Epithelial cell of prostate (primary cell): ENCODE results near the gene SPTB.

Source experiments
- DNase-seq: peaks from one replicate; pipeline ENCODE4 v3.0.0-alpha.2; 2011; ENCODE audit warnings: low read depth, low spot score
- H3K27ac ChIP-seq: fragments of 450-650 bp; 2 replicates; pipeline ENCODE4 v1.5.1; 2017; ENCODE audit warnings: mild to moderate bottlenecking

SPTB gene

DNA sequence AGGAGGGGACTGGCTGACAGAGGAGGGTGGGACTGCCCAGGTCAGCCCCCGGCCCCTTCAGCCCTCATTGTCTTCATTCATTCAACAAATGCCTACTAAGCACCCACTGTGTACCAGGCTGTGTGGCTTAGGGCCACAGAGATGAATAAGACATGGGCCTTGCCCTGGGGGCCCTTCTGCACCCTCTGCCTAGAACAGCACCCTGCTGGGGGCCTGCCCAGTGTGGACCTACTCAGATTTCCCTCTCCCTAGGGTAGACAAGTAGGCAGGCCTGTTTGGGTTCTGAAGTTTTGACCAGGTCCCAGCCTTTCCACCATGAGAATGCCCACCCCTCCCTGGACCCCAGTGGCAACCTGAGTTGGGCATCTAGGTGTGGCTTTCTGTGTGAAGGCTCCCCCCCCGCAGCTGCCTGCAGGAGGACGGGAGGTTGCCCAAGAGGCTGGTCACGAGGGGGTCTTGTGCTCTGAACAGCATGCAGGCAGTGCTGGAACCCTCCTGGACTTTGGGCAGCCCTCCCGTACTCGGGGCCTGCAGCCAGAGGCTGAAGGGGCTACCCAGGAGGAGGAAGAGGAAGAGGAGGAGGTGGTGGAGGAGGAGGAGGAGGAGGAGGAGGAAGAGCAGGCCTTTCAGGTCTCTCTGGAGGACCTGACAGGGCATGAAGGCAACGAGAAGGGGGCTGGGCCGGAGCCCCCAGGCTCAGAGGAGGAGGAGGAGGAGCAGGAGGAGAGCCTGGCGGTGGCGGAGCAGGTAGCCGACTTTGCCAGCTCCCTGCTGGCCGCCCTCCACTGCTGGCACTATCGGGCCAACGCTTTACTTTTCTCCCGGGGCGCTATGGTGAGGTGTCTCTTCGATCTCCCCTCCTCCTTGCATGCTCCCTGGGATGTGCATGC lies 142.1 kb downstream of the SPTB start:
- peak overlapping the region; percentile 13 for H3K27ac ChIP-seq
- DNase-seq, result no peak

DNA sequence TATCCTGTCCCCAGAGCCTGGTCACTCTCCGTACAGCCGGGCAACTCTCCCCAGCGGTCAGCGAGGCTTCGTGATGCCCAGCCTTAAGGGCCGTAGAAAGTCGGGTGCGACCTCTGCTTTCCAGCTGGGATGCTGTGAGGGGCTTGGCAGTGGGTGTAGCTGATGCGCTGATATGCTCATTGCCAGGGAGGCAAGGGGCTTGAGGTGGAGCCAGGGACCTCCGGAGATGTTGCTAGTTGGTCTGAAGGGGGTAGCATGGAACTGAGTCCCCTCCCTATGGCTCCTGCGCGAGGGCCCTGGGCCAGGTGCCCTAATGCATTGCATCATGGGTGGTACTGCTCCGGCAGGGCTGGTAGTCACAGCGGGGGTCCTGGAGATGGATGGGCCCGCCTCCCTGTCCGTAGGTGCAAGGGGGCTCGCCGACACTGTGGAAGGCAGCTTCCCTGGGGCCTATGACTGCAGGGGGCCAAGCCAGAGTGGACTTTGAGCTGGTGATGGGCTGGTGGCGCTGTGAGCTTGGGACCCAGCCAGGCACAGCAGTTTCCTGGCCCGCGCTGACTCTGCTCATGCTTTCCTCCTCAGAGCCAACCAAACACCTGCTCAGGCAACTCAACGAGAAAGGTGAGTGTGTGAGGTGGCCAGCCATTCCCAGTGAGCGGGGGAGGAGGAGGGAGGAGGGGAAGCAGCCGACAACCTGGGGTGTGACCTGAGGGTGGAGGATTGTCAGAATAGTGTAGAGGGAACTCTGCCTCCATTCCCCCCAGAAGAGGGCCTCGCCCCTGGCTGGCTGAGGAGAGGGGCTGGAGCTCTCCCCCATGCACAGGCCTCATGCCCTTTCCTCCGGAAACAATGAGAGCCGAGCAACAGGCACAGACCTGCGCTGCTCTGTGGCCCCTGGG lies 143.2 kb downstream of the SPTB start:
- H3K27ac ChIP-seq, result peak overlapping the region; percentile 13
- no peak for DNase-seq

DNA sequence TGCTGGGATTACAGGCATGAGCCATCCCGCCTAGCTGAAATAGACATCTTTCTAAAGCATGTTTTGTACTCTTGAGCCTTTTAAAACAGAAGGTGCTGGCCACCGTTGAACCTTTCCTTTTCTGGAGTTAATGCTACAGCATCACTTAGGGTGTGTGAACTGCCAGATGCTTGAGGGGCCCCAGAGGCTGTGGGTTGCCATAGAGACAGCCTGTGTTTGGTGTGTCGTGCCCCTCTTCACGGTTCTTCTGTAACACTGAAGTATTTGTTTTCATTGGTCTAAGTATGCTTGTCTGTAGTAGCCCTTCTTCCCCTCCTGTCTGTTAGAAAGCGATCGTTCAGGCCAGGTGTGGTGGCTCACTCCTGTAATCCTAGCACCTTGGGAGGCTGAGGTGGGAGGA lies 144.7 kb downstream of the SPTB start:
- no peak overlapping the region for H3K27ac ChIP-seq
- DNase-seq, result no peak

DNA sequence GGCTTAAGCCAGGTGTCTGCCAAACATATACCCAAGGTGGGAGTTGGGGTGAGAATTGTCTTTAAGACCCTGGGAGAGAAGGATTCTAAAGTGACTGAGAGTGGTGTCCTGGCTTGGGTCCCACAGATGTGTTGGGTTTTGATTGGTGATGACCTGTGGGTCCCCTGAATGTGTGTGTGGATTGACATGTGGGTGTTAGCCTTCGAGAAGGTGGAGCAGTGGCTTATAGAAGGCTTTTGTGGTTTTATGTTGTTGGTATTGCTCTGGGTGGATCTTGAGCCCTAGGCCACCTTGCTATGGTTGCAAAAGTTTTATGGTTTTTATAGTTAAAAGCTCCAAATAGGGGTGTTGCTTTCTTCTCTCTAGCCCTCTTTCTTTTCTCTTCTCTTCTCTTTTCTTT lies 145.8 kb downstream of the SPTB start:
- no peak for DNase-seq
- H3K27ac ChIP-seq, result no peak overlapping the region

DNA sequence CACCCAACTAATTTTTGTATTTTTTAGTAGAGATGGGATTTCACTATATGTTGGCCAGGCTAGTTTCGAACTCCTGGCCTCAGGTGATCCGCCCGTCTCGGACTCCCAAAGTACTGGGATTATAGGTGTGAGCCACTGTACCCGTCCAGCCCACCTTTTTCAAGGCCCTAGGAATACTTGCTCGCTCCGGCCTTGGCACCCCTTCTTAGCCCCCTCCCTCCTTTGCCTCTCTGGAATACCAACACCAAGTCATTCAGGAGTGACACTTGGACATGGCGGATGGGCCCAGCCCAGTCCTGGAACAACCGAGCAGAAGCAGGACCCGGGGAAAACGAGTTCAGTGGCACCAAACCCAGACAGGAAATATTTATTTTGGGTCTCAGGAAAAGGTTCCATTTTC lies 146.4 kb downstream of the SPTB start:
- DNase-seq, result no peak
- H3K27ac ChIP-seq, result no peak overlapping the region

DNA sequence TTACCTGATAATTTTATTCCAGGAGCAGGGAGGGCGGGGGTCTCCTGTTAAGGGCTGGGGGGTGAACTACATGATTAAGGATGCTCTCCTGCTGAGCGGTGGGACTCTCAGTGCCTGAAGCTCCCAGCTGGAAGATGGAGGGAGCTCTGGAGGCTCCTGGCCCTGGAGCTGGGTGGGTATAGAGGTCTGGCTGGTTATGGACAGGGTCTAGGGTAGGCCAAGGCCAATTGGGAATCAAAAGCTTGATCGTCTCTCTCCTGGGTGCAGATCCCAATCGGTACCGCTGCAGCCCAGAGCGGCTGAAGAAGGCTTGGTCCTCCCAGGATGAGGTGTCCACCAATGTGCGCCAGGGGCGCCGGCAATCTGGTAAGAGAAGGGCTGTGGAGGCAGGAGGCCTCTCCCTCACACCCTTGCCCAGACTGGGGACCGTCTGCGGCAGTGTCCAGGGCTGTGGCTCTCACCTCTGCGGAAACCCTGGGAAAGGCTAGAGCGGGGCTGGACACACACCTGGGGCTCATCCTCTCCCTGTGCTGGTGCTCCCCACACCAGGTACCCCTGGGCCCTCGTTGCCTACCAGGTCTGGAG lies 147.1 kb downstream of the SPTB start:
- H3K27ac ChIP-seq, result no peak overlapping the region
- no peak for DNase-seq

DNA sequence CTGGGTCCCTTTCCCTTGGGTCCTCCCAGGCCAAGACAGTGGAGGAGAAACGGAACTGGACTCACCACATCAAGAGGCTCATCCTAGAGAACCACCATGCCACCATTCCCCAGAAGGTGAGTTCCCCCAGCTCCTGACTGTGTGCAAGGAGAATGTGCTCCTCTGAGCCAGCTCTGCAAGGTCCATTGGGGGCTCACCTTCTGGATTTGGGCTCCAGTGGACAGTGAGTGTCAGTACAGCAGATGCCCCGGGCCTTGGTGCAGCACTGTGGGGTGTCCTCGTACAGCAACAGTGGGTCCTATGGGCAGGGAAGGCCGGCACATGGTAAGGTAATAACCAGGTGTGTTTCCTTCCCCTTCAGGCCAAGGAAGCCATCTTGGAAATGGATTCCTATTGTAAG lies 147.6 kb downstream of the SPTB start:
- no peak for DNase-seq
- no peak overlapping the region for H3K27ac ChIP-seq

DNA sequence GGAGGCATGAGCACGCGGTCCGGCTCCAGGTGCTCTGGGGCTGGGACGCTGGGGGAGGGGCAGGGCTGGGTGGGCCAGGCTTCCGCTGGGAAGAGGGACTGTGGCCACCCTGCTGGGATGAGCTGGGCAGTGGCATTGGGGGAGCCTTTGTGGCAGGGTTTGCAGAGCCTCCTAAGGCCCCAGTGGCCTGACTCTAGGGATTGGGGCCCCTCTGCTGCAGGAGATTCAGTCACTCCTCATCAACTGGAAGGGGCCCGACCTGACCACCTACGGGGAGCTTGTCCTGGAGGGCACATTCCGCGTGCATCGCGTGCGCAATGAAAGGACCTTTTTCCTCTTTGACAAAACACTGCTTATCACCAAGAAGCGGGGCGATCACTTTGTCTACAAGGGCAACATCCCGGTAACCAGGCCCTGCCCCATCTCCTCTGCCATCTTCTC lies 148.5 kb downstream of the SPTB start:
- H3K27ac ChIP-seq, result no peak overlapping the region
- DNase-seq, result no peak

DNA sequence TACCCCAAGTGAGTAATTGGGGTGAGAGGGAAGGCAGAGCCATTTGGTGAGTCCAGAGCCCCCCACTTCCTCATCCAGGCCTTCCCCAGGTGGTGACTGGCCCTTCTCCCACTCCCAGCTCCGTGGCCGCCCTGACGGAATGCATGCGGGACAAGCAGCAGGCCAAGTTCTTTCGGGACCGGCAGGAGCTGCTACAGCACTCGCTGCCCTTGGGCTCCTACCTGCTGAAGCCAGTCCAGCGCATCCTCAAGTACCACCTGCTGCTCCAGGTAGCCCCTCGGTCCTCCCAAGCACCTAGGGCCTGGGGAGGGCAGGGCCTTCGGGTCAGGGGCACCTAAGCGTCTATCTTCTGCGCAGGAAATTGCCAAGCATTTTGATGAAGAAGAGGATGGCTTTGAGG lies 149.0 kb downstream of the SPTB start:
- DNase-seq, result no peak
- no peak overlapping the region for H3K27ac ChIP-seq

DNA sequence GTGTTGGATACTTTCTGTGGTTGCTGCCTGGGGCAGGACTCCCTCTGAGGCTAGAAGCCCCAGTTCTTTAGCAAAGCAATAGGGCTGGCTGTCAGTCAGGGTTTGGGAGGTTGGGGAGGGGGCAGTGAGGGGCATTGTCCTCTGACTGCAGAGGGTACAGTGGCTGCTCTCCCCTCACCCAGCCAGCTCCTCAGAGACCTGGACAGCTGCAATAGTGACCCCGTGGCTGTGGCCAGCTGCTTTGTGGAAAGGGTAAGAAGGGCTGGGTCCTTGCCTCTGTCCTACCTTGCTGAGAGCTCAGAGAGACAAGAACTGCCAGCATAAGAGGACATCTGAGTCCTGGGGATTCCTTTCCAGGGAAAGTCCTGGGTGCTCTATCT lies 149.7 kb downstream of the SPTB start:
- no peak overlapping the region for H3K27ac ChIP-seq
- no peak for DNase-seq

DNA sequence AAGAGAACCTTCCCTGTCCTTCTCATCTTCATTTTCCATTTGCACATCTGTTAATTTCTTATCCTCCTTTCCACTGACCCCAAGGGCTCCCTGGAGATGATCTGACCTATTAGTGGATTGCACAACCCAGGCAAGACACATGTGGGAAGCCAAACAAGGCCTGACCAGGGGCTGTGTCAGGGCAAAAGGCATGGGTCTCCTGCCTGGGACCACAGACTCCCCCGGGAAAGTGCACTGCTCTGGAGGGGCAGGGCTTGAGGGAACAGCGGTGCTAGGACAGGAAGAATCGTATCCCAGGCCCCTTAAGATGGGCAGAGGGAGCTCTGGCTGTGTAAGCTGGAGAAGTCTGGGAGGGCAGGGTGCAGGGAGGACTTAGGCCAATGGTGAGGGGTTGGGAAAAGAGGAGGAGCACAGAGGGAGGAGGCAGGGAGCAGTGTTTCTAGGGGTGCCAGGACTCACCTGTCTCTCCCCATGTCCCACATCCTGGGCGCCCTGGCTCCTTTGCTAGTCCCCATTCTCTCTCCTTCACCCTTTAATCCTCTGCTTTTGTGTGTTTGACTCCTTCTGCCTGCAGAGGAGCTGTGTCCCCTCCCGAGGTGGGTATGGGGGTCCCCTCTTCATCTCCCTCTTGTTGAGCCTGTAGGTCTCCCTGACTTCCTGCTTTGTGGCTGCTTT lies 150.2 kb downstream of the SPTB start:
- H3K27ac ChIP-seq, result no peak overlapping the region
- no peak for DNase-seq

DNA sequence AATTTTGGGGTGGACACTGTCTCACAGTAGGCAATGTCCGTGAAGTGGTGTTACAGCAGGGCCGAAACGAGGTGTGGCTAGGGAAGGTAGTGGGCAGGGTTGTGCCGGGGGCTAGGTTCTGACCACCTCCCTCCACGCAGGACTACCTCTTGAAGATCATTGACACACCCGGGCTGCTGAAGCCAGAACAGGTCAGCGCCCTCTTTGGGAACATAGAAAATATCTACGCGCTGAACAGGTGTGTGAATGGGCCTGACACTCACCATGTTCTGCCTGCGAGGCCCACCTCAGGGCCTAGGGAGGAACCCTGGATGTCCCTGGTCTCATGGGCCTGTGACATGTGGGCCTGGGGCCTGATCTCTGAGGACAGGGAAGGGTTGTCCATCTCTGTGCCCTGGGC lies 150.9 kb downstream of the SPTB start:
- no peak overlapping the region for H3K27ac ChIP-seq
- DNase-seq, result no peak

DNA sequence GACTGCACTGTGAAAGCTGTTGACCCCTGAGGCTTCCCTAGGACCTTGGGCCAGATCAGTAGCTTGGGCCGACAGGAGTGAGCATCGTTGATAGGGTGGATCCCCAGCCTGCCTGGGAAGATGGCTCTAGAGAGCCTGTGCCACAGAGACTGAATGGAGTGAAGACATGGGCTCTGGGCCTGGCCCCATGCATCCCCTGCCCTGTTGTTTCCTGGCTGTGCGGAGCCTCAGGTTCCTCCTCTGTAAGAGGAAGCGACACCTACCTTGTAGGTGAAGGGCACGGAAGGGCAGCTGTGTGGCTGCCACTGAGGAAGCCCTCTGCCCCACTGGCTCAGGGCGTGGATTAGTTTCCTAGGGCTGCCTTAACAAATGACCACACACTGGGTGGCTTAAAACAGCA lies 151.6 kb downstream of the SPTB start:
- H3K27ac ChIP-seq, result no peak overlapping the region
- DNase-seq, result no peak

DNA sequence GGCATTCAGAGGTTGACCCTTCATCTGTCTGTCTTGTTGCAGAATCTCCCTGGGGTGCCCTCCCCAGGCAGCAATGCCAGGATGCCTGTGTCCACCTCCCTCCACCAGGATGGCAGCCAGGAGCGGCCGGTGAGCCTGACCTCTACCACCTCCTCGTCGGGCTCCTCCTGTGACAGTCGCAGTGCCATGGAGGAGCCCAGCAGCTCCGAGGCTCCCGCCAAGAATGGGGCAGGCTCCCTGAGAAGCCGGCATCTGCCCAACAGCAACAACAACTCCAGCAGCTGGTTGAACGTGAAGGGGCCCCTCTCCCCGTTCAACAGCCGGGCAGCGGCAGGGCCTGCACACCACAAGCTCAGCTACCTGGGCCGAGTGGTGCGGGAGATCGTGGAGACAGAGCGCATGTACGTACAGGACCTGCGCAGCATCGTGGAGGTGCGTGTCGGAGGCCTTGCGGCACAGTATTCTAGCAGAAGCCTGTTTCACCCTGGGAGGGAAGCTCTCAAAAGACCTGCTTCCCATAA lies 152.1 kb downstream of the SPTB start:
- no peak for DNase-seq
- peak overlapping the region; percentile 94 for H3K27ac ChIP-seq

DNA sequence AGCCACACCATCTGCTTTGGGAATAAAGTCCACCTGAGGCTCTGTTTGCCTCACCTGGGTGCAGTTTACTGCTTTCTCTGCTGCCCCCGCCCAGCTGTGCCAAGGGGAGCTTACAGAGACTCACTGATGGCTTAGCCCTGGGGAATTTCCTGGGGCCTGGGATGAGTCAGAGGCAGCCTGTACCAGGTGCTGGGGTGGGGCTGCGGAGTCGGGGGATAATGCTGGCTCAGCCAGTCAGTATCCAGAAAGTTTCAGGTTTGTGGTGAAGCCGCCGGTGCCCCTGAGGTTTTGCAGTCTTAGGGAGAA lies 153.2 kb downstream of the SPTB start:
- DNase-seq, result peak; percentile 89
- peak overlapping the region; percentile 94 for H3K27ac ChIP-seq

DNA sequence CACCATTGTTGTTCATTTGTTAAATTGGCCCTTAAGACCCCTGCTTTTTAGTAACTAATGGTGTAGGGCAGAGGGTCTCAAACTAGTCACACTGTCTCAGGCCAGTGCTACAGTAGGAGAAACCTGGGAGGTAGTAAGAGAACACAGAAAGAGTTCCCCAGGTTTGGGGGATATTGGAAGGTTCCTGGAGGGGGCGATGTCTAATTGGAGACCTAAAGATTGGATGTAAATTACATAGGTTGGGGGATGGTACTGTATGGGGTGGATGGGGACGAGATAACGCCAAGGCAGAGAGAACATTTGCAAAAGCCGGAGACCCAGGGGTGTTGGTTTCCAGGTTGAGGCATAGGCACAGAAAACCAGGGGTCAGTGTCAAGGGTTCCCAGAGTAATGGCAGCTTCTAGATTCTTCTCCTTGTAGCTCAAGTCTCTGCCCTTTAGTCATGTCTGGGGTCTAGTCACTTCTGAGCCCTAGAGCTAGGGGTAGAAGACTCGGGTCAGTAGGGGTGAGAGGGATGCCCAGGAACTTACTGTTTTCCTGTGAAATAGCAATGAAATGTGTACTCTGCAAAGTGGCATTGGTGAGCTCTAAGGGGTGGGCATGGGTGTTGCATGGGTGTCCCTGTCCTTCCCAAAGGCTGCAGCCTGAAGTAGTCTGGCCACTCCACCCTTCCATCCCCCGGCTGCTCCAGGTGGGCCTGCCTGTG lies 153.7 kb downstream of the SPTB start:
- DNase-seq, result no peak
- H3K27ac ChIP-seq, result peak overlapping the region; percentile 94

DNA sequence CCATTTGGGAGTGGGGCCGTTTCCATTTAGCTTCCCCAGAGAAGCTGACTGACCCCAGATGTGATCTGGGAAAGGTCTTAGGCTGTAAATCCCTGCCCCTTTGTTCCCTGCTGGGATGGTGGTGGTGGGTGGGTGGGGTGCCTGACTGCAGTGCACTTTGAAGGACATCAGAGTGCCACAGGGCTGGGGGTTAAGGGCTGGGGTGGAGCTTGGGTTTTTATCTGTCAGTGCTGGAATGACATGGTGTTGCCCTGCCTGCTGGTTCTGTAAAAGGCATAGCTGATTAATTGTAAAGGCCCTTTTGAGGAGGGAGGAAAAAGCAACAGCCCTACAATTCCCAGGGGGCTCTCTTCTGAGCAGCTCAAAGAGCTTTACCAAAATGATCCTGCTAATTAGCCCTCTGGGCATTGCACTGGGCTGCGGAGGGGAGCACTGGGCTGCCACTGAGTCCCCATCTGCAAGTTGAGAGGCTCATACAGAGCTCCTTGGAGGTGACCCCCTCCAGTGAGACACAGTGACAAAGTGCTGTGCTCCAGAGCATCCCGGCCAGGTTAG lies 154.4 kb downstream of the SPTB start:
- peak overlapping the region; percentile 94 for H3K27ac ChIP-seq
- DNase-seq, result no peak

DNA sequence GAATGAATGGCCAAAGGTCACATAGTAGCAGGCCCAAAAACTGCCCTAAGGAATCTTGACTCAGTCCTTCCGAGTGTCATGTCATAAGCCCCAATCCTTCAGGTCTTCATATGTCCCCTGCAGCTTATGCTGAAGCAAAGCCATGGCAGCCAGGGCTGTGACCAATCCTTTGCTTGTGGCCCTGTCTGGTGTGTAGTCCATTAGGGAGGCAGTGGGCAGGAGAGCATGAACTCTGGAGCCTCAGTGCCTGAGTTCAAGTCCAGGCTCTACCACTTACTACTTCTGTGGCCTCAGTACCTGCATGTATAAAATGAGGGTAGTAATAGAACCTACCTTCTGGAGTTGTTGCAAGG lies 155.2 kb downstream of the SPTB start:
- H3K27ac ChIP-seq, result peak overlapping the region; percentile 94

More for the DNA sequence above, 155.2 kb downstream of the SPTB start:
- no peak for DNase-seq
